Thyroid gland (tissue), 4 donors: ENCODE results near the gene PPP2R2D.

ENCODE experiments used
- POLR2A ChIP-seq, 2 donors: fragments of 450-650 bp; IDR thresholded peaks; one replicate each; pipeline ENCODE4 v1.6.1; 2017; ENCODE audit warnings: antibody characterized with exemption in 2 of 2, mild to moderate bottlenecking in 2 of 2, moderate library complexity in 1 of 2
- TF ChIP-seq, protein P1 (sequence below), 6 experiments: fragments of 200-600 bp in 3 of 6; fragments of 450-650 bp in 3 of 6; sonication (generic) in 3 of 6; IDR thresholded peaks; one replicate each; pipeline ENCODE4 v1.5.1; 2016 to 2019; ENCODE audit warnings: antibody characterized with exemption in 6 of 6, mild to moderate bottlenecking in 2 of 6, inconsistent platforms in 1 of 6, moderate library complexity in 1 of 6

- TF ChIP-seq, protein P1, sequence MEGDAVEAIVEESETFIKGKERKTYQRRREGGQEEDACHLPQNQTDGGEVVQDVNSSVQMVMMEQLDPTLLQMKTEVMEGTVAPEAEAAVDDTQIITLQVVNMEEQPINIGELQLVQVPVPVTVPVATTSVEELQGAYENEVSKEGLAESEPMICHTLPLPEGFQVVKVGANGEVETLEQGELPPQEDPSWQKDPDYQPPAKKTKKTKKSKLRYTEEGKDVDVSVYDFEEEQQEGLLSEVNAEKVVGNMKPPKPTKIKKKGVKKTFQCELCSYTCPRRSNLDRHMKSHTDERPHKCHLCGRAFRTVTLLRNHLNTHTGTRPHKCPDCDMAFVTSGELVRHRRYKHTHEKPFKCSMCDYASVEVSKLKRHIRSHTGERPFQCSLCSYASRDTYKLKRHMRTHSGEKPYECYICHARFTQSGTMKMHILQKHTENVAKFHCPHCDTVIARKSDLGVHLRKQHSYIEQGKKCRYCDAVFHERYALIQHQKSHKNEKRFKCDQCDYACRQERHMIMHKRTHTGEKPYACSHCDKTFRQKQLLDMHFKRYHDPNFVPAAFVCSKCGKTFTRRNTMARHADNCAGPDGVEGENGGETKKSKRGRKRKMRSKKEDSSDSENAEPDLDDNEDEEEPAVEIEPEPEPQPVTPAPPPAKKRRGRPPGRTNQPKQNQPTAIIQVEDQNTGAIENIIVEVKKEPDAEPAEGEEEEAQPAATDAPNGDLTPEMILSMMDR (IDR thresholded peaks at IDR 0.05) = no peak
- no peak for TF ChIP-seq POLR2A (IDR thresholded peaks at IDR 0.05)
These were observed 8.4 kb downstream of the PPP2R2D start for GRCh38 chr10:131909014-131909808.
